Loucy (cell line): ENCODE data around the gene PRRT4.

Experiments
- H2AFZ ChIP-seq: fragments of 200-600 bp; sonication (generic); 2 replicates; pipeline ENCODE4 v1.6.0; 2016; ENCODE audit warnings: antibody characterized with exemption, mild to moderate bottlenecking, low read length, moderate library complexity
- H3F3A ChIP-seq: fragments of 200-600 bp; 2 replicates; pipeline ENCODE4 v1.6.0; 2016; ENCODE audit warnings: antibody characterized with exemption, low read depth, mild to moderate bottlenecking
- H3K27me3 ChIP-seq: fragments of 200-600 bp; sonication (generic); 2 replicates; pipeline ENCODE4 v1.6.1; 2014; ENCODE audit warnings: low read length, mild to moderate bottlenecking; ENCODE audit not compliant: insufficient read depth, poor library complexity, severe bottlenecking
- H3K36me3 ChIP-seq: fragments of 200-600 bp; sonication (generic); 2 replicates; pipeline ENCODE4 v1.6.1; 2016; ENCODE audit warnings: low read length; ENCODE audit not compliant: insufficient read depth
- H3K4me1 ChIP-seq: fragments of 200-600 bp; sonication (generic); 2 replicates; pipeline ENCODE4 v1.5.1; 2014; ENCODE audit warnings: low read length, mild to moderate bottlenecking; ENCODE audit not compliant: insufficient read depth, poor library complexity, severe bottlenecking
- H3K4me2 ChIP-seq: fragments of 200-600 bp; sonication (generic); 2 replicates; pipeline ENCODE4 v1.6.0; 2014; ENCODE audit warnings: antibody characterized with exemption, low read length, low read depth, mild to moderate bottlenecking; ENCODE audit not compliant: poor library complexity, severe bottlenecking
- H3K4me3 ChIP-seq: fragments of 200-600 bp; sonication (generic); 2 replicates; pipeline ENCODE4 v1.5.1; 2014; ENCODE audit warnings: low read length, mild to moderate bottlenecking, mixed read lengths; ENCODE audit not compliant: poor library complexity, severe bottlenecking
- H3K79me2 ChIP-seq: fragments of 200-600 bp; sonication (generic); 2 replicates; pipeline ENCODE4 v1.6.1; 2014; ENCODE audit warnings: low read length; ENCODE audit not compliant: insufficient read depth
- H3K9ac ChIP-seq: fragments of 200-600 bp; sonication (generic); 2 replicates; pipeline ENCODE4 v1.6.0; 2014; ENCODE audit warnings: mild to moderate bottlenecking, low read depth, low read length, moderate library complexity; ENCODE audit not compliant: poor library complexity, severe bottlenecking
- H3K9me2 ChIP-seq: fragments of 200-600 bp; sonication (generic); replicated peaks from 2 replicates; pipeline ENCODE4 v1.6.1; 2016; ENCODE audit warnings: low read depth, low read length, mixed read lengths
- H3K9me3 ChIP-seq: fragments of 200-600 bp; sonication (generic); 2 replicates; pipeline ENCODE4 v1.6.1; 2014; ENCODE audit warnings: mild to moderate bottlenecking, antibody characterized with exemption, low read length, low read depth; ENCODE audit not compliant: insufficient read depth
- H4K20me1 ChIP-seq: fragments of 200-600 bp; sonication (generic); 2 replicates; pipeline ENCODE4 v1.6.0; 2014; ENCODE audit warnings: antibody characterized with exemption, low read length, mild to moderate bottlenecking; ENCODE audit not compliant: insufficient read depth, poor library complexity, severe bottlenecking
- EZH2phosphoT487 ChIP-seq: fragments of 200-600 bp; IDR thresholded peaks from 2 replicates; pipeline ENCODE4 v1.6.1; 2018; ENCODE audit warnings: antibody characterized with exemption, mild to moderate bottlenecking, moderate library complexity, borderline replicate concordance
- TF ChIP-seq, protein P1 (sequence below): fragments of 200-600 bp; sonication (generic); conservative IDR thresholded peaks from 2 replicates; pipeline ENCODE4 v1.5.1; 2014; ENCODE audit warnings: mild to moderate bottlenecking, antibody characterized with exemption, low read length

The PRRT4 gene

DNA sequence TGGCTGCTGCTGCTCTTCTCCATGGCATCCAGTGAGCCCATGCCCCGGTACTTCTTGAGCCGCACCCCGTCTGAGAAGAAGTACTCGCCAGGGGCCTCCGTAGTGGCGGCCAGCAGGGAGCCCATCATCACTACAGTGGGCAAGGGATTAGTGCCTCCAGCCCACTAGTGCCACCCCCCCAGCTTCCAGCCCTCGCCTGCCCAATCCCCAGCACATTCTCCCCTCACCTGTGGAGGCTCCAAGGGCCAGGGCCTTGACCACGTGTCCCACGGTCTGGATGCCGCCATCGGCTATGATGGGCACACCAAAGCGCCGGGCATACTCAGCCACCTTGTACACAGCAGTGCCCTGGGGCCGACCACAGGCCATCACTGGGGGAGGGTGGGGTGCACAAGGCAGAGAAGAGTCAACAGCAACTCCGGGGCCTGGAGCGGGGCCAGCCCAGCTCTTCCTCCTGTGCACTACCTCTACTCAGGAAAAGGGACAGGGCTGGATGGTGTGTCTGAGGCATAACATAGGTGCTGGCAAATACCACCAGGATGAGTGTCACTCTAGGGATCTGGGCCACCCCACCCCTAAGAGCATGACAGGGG, 33.5 kb upstream of the PRRT4 start:
- H3K4me2 ChIP-seq = no peak overlapping the region
- peaks cover 26% of the 10 kb centered on the region; the same call in 1 of the 2 replicates for H3K36me3 ChIP-seq
- no peak overlapping the region for H2AFZ ChIP-seq
- TF ChIP-seq EZH2phosphoT487 = no peak
- TF ChIP-seq, protein P1, sequence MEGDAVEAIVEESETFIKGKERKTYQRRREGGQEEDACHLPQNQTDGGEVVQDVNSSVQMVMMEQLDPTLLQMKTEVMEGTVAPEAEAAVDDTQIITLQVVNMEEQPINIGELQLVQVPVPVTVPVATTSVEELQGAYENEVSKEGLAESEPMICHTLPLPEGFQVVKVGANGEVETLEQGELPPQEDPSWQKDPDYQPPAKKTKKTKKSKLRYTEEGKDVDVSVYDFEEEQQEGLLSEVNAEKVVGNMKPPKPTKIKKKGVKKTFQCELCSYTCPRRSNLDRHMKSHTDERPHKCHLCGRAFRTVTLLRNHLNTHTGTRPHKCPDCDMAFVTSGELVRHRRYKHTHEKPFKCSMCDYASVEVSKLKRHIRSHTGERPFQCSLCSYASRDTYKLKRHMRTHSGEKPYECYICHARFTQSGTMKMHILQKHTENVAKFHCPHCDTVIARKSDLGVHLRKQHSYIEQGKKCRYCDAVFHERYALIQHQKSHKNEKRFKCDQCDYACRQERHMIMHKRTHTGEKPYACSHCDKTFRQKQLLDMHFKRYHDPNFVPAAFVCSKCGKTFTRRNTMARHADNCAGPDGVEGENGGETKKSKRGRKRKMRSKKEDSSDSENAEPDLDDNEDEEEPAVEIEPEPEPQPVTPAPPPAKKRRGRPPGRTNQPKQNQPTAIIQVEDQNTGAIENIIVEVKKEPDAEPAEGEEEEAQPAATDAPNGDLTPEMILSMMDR = no peak
- no peaks in the 10 kb centered on the region for H3K9me3 ChIP-seq
- no peaks in the 10 kb centered on the region for H4K20me1 ChIP-seq
- H3K4me3 ChIP-seq = no peak overlapping the region
- H3K9me2 ChIP-seq = no peaks in the 10 kb centered on the region
- H3K79me2 ChIP-seq = no peaks in the 10 kb centered on the region
- H3K9ac ChIP-seq = no peak overlapping the region
- peaks cover 12% of the 10 kb centered on the region for H3K4me1 ChIP-seq
- H3K27me3 ChIP-seq = no peaks in the 10 kb centered on the region
- H3F3A ChIP-seq = no peaks in the 10 kb centered on the region

DNA sequence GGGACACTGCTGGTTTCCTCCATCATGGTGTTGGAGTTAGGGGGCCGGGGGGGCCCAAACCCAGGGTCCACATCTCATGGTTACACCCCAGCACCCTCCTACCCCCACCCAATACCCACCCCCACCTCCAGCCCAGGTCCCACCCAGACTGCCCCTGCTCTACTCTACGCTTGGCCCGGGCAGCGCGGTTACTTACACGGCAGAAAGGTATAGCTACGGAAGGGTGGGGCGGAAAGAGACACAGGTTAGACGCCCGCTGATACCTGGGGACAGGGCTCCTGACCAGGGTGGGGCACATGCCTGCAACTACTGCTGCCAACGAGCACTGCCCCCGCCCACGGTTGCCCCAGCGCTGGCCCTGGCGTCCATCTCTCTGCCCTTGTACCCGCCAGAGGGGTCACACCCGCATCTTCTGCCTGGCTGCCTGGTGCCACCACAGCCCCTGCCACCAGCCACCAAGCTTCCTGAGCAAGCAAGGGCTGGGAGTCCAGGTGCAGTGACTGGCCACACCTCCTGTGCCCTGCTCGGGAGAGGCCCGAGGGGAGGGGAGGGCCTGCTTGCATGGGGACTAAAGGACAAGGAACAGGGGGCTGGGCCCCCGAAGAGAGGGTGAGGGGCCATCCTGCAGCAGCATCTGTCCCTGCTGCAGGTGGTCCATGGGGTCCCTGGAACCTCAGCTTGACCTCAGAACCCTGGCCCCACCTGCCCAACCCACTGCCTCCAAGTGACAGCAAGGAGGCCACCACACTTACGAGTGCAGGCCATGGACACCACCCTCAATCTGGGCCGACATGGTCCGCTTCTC, 32.2 kb upstream of the PRRT4 start:
- no peaks in the 10 kb centered on the region for H3K9me3 ChIP-seq
- no peaks in the 10 kb centered on the region for H4K20me1 ChIP-seq
- H3K79me2 ChIP-seq = no peaks in the 10 kb centered on the region
- H3K9me2 ChIP-seq = no peaks in the 10 kb centered on the region
- no peak overlapping the region for H3K4me2 ChIP-seq
- no peak overlapping the region for H2AFZ ChIP-seq
- no peak overlapping the region for H3K4me3 ChIP-seq
- no peak overlapping the region for H3K9ac ChIP-seq
- H3K36me3 ChIP-seq = peaks cover 26% of the 10 kb centered on the region; the same call in 1 of the 2 replicates
- no peaks in the 10 kb centered on the region for H3F3A ChIP-seq
- peaks cover 25% of the 10 kb centered on the region for H3K4me1 ChIP-seq
- no peak for TF ChIP-seq EZH2phosphoT487
- TF ChIP-seq, protein P1 = no peak
- H3K27me3 ChIP-seq = no peaks in the 10 kb centered on the region

DNA sequence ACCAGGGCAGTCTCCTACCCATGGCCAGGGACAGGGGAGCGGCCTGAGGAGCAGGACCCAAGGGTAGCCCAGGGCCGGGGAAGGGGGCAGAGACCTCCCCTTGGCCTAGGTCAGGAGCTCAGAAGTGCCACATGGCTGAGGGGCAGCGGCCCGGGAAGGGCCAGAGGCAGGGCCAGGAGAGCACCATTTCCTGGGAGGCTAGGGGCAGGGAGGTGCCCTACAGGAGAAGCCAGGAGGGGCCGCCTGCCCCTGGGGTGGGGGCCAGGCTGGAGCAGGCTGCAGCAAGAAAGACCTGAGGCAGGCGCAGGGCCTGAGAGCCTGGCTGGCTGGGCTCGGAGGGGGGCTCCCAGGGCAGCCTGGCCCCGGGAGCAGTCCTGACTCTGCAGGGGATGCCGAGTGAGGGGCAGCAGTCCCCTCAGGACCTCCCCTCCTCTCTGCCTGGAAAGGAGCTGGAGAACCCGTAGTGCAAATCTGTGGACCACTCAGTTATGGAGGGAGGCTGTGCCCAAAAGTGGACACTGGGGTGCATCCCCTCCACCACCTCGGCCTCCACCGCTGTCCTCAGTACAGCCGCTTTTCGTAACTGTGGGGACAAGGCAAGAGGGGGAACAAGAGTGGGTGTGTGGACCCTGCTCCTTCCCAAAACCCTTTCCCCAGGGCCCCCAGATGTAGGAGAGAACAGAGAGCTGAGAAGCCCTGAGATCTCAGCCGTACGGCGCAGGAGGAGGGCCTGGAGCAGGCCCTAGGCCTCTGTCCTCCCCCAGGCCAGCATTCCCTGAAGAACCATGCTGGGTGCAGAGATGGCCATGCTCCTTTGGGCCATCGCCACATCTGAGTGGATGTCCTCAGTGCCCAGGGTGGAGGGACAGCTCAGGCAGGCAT, 31.2 kb upstream of the PRRT4 start:
- no peaks in the 10 kb centered on the region for H3K9me3 ChIP-seq
- no peaks in the 10 kb centered on the region for H4K20me1 ChIP-seq
- H3K9ac ChIP-seq = no peak overlapping the region
- no peak overlapping the region for H3K4me2 ChIP-seq
- peaks cover 18% of the 10 kb centered on the region; the same call in 1 of the 2 replicates for H3K36me3 ChIP-seq
- no peak overlapping the region for H3K4me3 ChIP-seq
- no peak overlapping the region for H2AFZ ChIP-seq
- no peaks in the 10 kb centered on the region for H3K9me2 ChIP-seq
- TF ChIP-seq, protein P1 = no peak
- TF ChIP-seq EZH2phosphoT487 = no peak
- H3K79me2 ChIP-seq = no peaks in the 10 kb centered on the region
- H3K4me1 ChIP-seq = peaks cover 26% of the 10 kb centered on the region
- no peaks in the 10 kb centered on the region for H3K27me3 ChIP-seq
- H3F3A ChIP-seq = no peaks in the 10 kb centered on the region
